HL-60 (cell line): ENCODE data around the gene AHSG.

Experiments used
- DNase-seq, 2 experiments: peaks; one replicate each; pipeline ENCODE4 v3.0.0-alpha.2; 2010 to 2020; ENCODE audit warnings: low read depth in 1 of 2, low spot score in 1 of 2
- H3K27ac ChIP-seq: fragments of 250-450 bp; sonication (Bioruptor Pico); replicated peaks from 2 replicates; pipeline ENCODE4 v1.5.1; 2020; ENCODE audit warnings: mild to moderate bottlenecking, moderate library complexity
- H3K27me3 ChIP-seq: fragments of 250-450 bp; sonication (Bioruptor Pico); 2 replicates; pipeline ENCODE4 v1.5.1; 2021; ENCODE audit warnings: mild to moderate bottlenecking, moderate library complexity; ENCODE audit not compliant: insufficient read depth, poor library complexity, severe bottlenecking
- H3K4me3 ChIP-seq: replicated peaks from 2 replicates; pipeline ENCODE4 v1.5.1; 2011; ENCODE audit warnings: mild to moderate bottlenecking, control low read depth, low read length; ENCODE audit not compliant: insufficient read depth
- GABPA ChIP-seq: IDR thresholded peaks from 2 replicates; pipeline ENCODE4 v1.6.1; 2012; ENCODE audit warnings: low read depth
- POLR2AphosphoS5 ChIP-seq: IDR thresholded peaks from 2 replicates; pipeline ENCODE4 v1.6.1; 2012; ENCODE audit warnings: low read depth
- SPI1 ChIP-seq: IDR thresholded peaks from 2 replicates; pipeline ENCODE4 v1.6.1; 2012; ENCODE audit warnings: low read depth, mild to moderate bottlenecking, borderline replicate concordance
- TF ChIP-seq, protein P1 (sequence below): IDR thresholded peaks from 2 replicates; pipeline ENCODE4 v1.6.1; 2012; ENCODE audit warnings: low read depth; ENCODE audit not compliant: insufficient replicate concordance
- TF ChIP-seq, protein P2 (sequence below): IDR thresholded peaks from one replicate; pipeline ENCODE4 v1.5.1; 2011; ENCODE audit warnings: low read length, control low read depth, inconsistent platforms; ENCODE audit not compliant: insufficient read depth

The AHSG gene

DNA sequence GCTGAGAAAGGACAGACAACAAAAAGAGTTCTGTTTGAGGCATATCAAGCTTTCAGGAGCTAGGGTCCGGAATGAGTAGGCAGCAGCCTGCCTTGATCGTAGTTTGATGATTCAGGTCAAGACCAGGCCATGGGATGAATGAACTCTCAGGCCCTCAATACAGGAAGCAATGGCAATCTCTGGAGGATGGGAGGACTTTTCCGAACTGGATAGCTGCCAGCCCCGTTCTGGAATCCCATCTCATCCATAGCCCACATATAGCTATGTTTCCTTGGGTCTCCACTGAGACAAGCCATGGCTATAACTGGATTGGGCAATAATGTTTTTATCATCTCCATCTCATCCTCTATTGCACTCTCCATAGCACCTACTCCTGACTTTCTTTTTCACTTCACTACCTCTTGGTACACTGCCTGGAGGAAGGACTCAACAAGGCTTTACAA is 12.8 kb downstream of the AHSG start:
- Histone ChIP-seq H3K27ac (no peak overlapping the region), H3K4me3 (no peak overlapping the region), H3K27me3 (peaks cover 5% of the 10 kb centered on the region)
- TF ChIP-seq, protein P1, sequence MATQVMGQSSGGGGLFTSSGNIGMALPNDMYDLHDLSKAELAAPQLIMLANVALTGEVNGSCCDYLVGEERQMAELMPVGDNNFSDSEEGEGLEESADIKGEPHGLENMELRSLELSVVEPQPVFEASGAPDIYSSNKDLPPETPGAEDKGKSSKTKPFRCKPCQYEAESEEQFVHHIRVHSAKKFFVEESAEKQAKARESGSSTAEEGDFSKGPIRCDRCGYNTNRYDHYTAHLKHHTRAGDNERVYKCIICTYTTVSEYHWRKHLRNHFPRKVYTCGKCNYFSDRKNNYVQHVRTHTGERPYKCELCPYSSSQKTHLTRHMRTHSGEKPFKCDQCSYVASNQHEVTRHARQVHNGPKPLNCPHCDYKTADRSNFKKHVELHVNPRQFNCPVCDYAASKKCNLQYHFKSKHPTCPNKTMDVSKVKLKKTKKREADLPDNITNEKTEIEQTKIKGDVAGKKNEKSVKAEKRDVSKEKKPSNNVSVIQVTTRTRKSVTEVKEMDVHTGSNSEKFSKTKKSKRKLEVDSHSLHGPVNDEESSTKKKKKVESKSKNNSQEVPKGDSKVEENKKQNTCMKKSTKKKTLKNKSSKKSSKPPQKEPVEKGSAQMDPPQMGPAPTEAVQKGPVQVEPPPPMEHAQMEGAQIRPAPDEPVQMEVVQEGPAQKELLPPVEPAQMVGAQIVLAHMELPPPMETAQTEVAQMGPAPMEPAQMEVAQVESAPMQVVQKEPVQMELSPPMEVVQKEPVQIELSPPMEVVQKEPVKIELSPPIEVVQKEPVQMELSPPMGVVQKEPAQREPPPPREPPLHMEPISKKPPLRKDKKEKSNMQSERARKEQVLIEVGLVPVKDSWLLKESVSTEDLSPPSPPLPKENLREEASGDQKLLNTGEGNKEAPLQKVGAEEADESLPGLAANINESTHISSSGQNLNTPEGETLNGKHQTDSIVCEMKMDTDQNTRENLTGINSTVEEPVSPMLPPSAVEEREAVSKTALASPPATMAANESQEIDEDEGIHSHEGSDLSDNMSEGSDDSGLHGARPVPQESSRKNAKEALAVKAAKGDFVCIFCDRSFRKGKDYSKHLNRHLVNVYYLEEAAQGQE: no peak
- TF ChIP-seq, protein P2, sequence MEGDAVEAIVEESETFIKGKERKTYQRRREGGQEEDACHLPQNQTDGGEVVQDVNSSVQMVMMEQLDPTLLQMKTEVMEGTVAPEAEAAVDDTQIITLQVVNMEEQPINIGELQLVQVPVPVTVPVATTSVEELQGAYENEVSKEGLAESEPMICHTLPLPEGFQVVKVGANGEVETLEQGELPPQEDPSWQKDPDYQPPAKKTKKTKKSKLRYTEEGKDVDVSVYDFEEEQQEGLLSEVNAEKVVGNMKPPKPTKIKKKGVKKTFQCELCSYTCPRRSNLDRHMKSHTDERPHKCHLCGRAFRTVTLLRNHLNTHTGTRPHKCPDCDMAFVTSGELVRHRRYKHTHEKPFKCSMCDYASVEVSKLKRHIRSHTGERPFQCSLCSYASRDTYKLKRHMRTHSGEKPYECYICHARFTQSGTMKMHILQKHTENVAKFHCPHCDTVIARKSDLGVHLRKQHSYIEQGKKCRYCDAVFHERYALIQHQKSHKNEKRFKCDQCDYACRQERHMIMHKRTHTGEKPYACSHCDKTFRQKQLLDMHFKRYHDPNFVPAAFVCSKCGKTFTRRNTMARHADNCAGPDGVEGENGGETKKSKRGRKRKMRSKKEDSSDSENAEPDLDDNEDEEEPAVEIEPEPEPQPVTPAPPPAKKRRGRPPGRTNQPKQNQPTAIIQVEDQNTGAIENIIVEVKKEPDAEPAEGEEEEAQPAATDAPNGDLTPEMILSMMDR: no peak
- TF ChIP-seq GABPA: no peak
- TF ChIP-seq POLR2AphosphoS5: no peak
- no peak for TF ChIP-seq SPI1
- DNase-seq: no peak

DNA sequence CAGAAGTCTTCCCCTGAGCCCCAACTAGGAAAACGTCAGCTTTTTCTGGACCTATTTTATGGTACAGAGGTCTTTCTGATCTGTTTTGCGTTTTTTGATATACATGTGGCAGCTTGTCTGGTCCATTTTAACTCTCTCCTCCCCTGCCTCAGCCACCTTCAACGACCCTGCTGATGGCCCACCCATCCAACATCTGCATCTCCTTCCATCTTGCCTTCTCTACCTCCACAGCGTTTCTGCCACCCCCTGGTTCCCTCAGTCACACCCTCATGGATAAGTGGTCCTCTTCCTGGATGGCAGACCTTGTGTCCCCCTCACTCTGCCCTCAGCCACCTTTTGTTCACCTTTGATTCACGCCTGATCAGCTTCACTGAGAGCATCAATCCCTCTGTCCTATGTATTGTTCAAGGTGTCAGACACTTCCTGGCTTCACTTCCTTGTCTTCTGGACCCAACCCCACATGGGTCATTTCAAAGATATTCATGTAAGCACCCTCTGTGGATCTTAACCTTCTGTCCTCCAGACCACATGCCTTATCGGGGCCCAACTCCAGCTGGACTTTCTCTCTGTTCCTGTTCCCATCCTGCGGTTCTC is 13.5 kb downstream of the AHSG start:
- H3K27ac ChIP-seq: no peak overlapping the region
- DNase-seq: no peak
- H3K27me3 ChIP-seq: peaks cover 5% of the 10 kb centered on the region
- TF ChIP-seq GABPA (no peak), POLR2AphosphoS5 (no peak)
- TF ChIP-seq, protein P2: no peak
- no peak overlapping the region for H3K4me3 ChIP-seq

DNA sequence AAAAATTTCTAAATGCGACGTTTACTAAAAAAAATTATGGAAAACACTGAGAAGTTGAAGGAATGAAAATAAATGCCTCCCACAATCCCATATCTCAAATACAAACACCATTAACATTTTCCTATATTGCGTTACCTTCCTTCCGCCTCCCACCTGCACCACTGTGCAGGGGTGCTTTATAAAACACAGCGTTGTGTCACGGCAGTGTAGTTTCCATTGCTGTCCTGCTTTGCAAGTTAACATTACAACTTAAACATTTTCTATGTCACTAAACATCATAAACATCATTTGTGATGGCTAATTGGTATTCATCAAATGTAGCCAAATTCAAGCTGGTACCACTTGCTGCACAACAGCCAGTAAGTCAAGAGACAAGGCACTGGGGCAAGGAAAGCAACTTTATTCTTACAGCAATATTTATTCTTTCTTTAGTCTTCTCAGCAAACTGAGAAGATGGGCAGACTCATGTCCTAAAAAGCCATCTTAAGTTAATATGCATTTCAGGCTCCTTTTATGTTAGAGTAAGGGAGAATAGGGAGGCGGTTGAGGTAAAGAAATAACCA is 15.1 kb downstream of the AHSG start:
- DNase-seq: no peak
- peaks cover 5% of the 10 kb centered on the region for H3K27me3 ChIP-seq
- TF ChIP-seq, protein P1: no peak
- TF ChIP-seq SPI1: no peak
- TF ChIP-seq, protein P2: no peak
- TF ChIP-seq POLR2AphosphoS5: no peak
- TF ChIP-seq GABPA: no peak

DNA sequence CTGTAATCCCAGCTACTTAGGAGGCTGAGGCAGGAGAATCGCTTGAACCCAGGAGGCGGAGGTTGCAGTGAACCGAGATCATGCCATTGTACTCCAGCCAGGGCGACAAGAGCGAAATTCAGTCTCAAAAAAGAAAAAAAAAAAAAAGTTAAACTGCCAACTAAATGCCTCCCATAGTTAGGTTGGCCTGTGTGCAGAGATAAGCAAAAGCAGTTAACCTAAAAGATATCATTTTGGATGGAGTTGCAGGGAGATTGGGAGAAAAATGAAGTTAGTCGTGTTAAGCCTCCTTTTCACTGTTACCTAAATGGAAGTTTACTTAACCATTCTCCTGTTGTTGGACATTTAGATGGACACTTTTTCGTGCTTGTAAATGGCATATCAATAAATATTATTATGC is 15.9 kb downstream of the AHSG start:
- H3K27me3 ChIP-seq: peaks cover 5% of the 10 kb centered on the region
- no peak overlapping the region for H3K27ac ChIP-seq
- H3K4me3 ChIP-seq: no peak overlapping the region
- no peak for TF ChIP-seq GABPA
- TF ChIP-seq, protein P2: no peak
- no peak for TF ChIP-seq SPI1
- TF ChIP-seq POLR2AphosphoS5: no peak
- TF ChIP-seq, protein P1: no peak
- DNase-seq: no peak

More for the DNA sequence above, 15.1 kb downstream of the AHSG start:
- Histone ChIP-seq H3K4me3 (no peak overlapping the region), H3K27ac (no peak overlapping the region)
